ENCODE results near the gene STK25.

STK25 gene

DNA sequence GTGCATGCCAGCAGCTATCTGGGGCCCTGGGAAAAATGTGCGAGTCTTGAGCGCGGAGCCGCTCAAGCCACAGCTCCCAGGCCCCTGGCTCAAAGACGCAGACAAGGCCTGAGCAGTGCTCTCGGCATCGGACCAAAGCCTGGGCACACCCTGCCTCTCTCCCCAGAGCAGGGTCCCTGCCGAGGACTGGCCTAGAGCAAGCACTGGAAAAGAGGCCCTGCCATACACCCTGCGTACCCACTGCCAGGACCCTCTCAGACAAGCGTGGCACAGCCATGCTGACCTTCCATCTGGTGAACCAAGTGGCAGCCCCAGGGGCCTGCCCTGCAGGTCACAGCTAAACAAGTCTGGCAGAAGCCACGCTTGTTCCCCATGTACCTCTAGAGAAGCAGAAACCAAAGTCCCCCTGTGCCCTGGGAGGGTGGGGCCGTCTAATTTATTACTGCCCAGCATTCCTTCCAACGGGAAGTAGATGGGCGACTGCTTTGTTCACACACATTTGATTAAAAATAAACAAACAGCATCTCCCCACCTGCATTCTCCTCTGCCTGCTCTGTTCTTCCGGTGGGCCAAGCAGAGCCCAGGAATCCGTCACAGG lies 14.0 kb downstream of the STK25 start:
- TF ChIP-seq POLR2A (IDR thresholded peaks at IDR 0.05; ENCODE audit: extremely low read depth, insufficient read length): no peak
- TF ChIP-seq MYC (IDR thresholded peaks at IDR 0.05; ENCODE audit: low read depth, low read length): no peak
- TF ChIP-seq MAX (IDR thresholded peaks at IDR 0.05; ENCODE audit: low read depth, low read length): no peak
- no peak for TF ChIP-seq CTCF (IDR thresholded peaks at IDR 0.05; ENCODE audit: low read depth, low read length)
- DNase-seq (ENCODE audit: low read depth): no peak
- H3K4me3 ChIP-seq (ENCODE audit: low read depth, low read length): no peak overlapping the region

- no peak overlapping the region for H3K4me3 ChIP-seq (ENCODE audit: low read depth, low read length)
- TF ChIP-seq POLR2A (IDR thresholded peaks at IDR 0.05; ENCODE audit: extremely low read depth, insufficient read length) (no peak), CTCF (IDR thresholded peaks at IDR 0.05; ENCODE audit: low read depth, low read length) (no peak), MYC (IDR thresholded peaks at IDR 0.05; ENCODE audit: low read depth, low read length) (no peak), MAX (IDR thresholded peaks at IDR 0.05; ENCODE audit: low read depth, low read length) (no peak)
- no peak for DNase-seq (ENCODE audit: low read depth)
Measured at GRCh38 chr2:241493092-241493491, 15.3 kb downstream of the STK25 start.

- no peak overlapping the region for H3K4me3 ChIP-seq (ENCODE audit: low read depth, low read length)
- DNase-seq (ENCODE audit: low read depth): no peak
- TF ChIP-seq MYC (IDR thresholded peaks at IDR 0.05; ENCODE audit: low read depth, low read length) (no peak), MAX (IDR thresholded peaks at IDR 0.05; ENCODE audit: low read depth, low read length) (no peak), CTCF (IDR thresholded peaks at IDR 0.05; ENCODE audit: low read depth, low read length) (no peak), POLR2A (IDR thresholded peaks at IDR 0.05; ENCODE audit: extremely low read depth, insufficient read length) (no peak)
Measured at GRCh38 chr2:241492174-241492565, 16.2 kb downstream of the STK25 start.

DNA sequence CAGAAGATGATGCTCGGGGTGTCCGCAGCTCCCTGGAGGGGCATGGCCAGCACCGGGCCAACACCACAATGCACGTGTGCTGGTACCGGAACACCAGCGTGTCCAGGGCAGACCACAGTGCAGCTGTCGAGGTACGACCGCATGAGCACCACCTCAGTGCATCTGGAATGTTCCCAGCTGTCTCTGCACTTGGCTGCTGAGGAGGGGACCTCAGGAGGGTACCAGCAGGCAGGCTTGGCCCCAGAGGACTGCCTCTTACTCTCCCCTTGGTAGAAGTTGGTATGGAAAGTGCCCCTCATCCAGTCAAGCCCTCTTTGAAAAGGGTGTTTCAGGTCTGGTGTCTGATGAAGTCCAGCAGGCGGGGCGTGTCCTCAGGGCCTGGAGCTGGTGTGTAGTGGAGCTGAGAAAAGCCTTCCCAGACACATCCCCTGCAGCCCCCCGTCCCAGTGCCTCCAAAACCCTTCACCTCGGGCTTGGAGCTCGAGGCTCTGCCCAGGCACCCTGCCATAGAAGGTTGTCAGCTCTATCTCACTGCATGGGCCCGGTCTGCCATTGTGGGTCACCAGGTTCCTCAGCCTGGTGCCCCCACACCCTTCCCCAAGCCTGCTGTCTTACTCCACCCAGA lies 16.7 kb downstream of the STK25 start:
- no peak overlapping the region for H3K4me3 ChIP-seq (ENCODE audit: low read depth, low read length)
- DNase-seq (ENCODE audit: low read depth): no peak
- TF ChIP-seq MYC (IDR thresholded peaks at IDR 0.05; ENCODE audit: low read depth, low read length): no peak
- TF ChIP-seq MAX (IDR thresholded peaks at IDR 0.05; ENCODE audit: low read depth, low read length): no peak
- no peak for TF ChIP-seq POLR2A (IDR thresholded peaks at IDR 0.05; ENCODE audit: extremely low read depth, insufficient read length)
- TF ChIP-seq CTCF (IDR thresholded peaks at IDR 0.05; ENCODE audit: low read depth, low read length): no peak

DNA sequence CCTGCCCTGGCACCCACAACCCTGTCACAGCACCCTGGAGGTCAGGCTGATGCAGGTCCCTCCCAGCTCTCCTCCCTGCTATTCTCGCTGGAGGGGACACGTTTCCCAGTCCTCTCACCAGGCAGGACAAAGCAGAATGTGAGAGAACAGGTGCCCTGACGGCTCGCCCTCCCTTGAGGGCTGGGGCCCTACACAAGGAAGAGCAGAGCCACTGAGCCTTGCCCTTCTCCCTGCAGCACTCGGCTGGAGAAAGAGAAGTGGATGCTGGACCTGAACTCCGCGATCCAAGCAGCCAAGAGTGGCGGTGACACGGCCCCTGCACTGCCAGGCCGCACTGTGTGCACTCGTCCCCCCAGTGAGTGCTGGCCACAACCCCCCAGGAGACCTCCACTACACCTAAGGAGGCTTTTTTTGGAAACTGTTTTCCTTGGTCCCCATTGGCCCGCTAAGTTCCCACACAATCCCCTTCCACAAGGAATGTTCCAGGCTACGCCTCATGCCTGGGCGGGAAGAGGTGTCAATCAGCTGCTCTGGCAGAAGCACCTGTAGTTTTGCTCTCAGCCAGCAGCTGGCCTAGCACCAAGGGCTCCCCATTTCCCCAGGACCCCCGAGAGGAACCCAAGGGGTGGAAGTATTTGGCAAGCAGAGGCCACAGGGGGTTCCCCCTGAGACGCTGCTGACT lies 17.4 kb downstream of the STK25 start:
- H3K4me3 ChIP-seq (ENCODE audit: low read depth, low read length): no peak overlapping the region
- DNase-seq (ENCODE audit: low read depth): no peak
- TF ChIP-seq MYC (IDR thresholded peaks at IDR 0.05; ENCODE audit: low read depth, low read length) (no peak), MAX (IDR thresholded peaks at IDR 0.05; ENCODE audit: low read depth, low read length) (no peak), CTCF (IDR thresholded peaks at IDR 0.05; ENCODE audit: low read depth, low read length) (no peak), POLR2A (IDR thresholded peaks at IDR 0.05; ENCODE audit: extremely low read depth, insufficient read length) (no peak)

Measured in NB4 (cell line).